Measurements from ENCODE around the gene NXPH1. TPM values are rescaled to one million over a fixed set of nuclear protein-coding genes. Genes with fewer than 3 reads are reported as not detected.

Gene NXPH1
- total and polyA plus RNA-seq, 11 donors = not detected

GRCh38 chr7:8629504-8629903 lies 196.1 kb downstream of the NXPH1 start:
- Histone ChIP-seq H3K9me3 (peaks cover 0 to 4% (median 0%) of the 10 kb centered on the region in 12 donors), H3K4me3 (no peak overlapping the region), H3K4me1 (no peaks in the 10 kb centered on the region), H3K36me3 (no peaks in the 10 kb centered on the region), H3K27ac (no peak overlapping the region), H3K27me3 (no peaks in the 10 kb centered on the region)
- intact Hi-C loops (cut with DNase I) = no loop called here
- DNase-seq (no peak), ATAC-seq (no peak)
- 41 to 50% (median 46%) methylated on average over 3 of the region's 3 CpGs for WGBS, 4 donors
- TF ChIP-seq POLR2A (IDR thresholded peaks at IDR 0.05) (no peak), CTCF (IDR thresholded peaks at IDR 0.05) (no peak)

- Histone ChIP-seq H3K27ac (no peak overlapping the region), H3K4me3 (no peak overlapping the region), H3K27me3 (no peaks in the 10 kb centered on the region), H3K9me3 (peaks cover 0 to 4% (median 0%) of the 10 kb centered on the region in 12 donors), H3K4me1 (peaks cover 0 to 2% (median 0%) of the 10 kb centered on the region in 12 donors), H3K36me3 (no peaks in the 10 kb centered on the region)
- intact Hi-C loops (cut with DNase I) = no loop called here
- DNase-seq = no peak
- no peak for TF ChIP-seq POLR2A (IDR thresholded peaks at IDR 0.05)
- no peak for TF ChIP-seq CTCF (IDR thresholded peaks at IDR 0.05)
- ATAC-seq = no peak
- WGBS, 4 donors = 62 to 73% (median 72%) methylated on average over 4 of the region's 4 CpGs
Measured at GRCh38 chr7:8637322-8637721, 203.9 kb downstream of the NXPH1 start.

GRCh38 chr7:8638076-8638475 lies 204.7 kb downstream of the NXPH1 start:
- Histone ChIP-seq H3K36me3 (no peaks in the 10 kb centered on the region), H3K9me3 (peaks cover 0 to 4% (median 0%) of the 10 kb centered on the region in 12 donors), H3K27me3 (no peaks in the 10 kb centered on the region), H3K4me1 (peaks cover 0 to 2% (median 0%) of the 10 kb centered on the region in 12 donors), H3K4me3 (no peak overlapping the region), H3K27ac (no peak overlapping the region)
- DNase-seq = peak in 3 of 5 donors; percentile 19
- WGBS, 4 donors = 51 to 60% (median 57%) methylated on average over 7 of the region's 7 CpGs
- intact Hi-C loops (cut with DNase I) = no loop called here
- TF ChIP-seq CTCF (IDR thresholded peaks at IDR 0.05) (no peak), POLR2A (IDR thresholded peaks at IDR 0.05) (no peak)
- peak in 3 of 4 donors; percentile 18 to 64 (median 29) for ATAC-seq

GRCh38 chr7:8639668-8640067 lies 206.3 kb downstream of the NXPH1 start:
- ATAC-seq = no peak
- Histone ChIP-seq H3K27me3 (no peaks in the 10 kb centered on the region), H3K27ac (no peak overlapping the region), H3K4me1 (peaks cover 0 to 2% (median 0%) of the 10 kb centered on the region in 12 donors), H3K9me3 (no peaks in the 10 kb centered on the region), H3K36me3 (no peaks in the 10 kb centered on the region), H3K4me3 (no peak overlapping the region)
- DNase-seq = no peak
- intact Hi-C loops (cut with DNase I) = no loop called here
- 84 to 88% (median 86%) methylated on average over 5 of the region's 5 CpGs for WGBS, 4 donors
- TF ChIP-seq CTCF (IDR thresholded peaks at IDR 0.05) (no peak), POLR2A (IDR thresholded peaks at IDR 0.05) (no peak)
